ENCODE data around the gene IMMP2L.

- TF ChIP-seq EZH2 (IDR thresholded peaks at IDR 0.05; ENCODE audit: insufficient read depth, poor library complexity, severe bottlenecking) (no peak), EZH2phosphoT487 (IDR thresholded peaks at IDR 0.05; ENCODE audit: insufficient read depth, low read depth) (no peak)
Observed at GRCh38 chr7:111172564-111173257, 389.6 kb downstream of the IMMP2L start.

Measured in GM23248 (cell line).